CD8-positive, alpha-beta memory T cell (primary cell): ENCODE results near the gene CERK. TPM values are rescaled to one million over a fixed set of nuclear protein-coding genes. Genes with fewer than 3 reads are reported as not detected.
A peak's percentile ranks its signal among the peaks of the same experiment; 100 is the strongest.

Experiments
- CTCF ChIA-PET: fragments of 350-600 bp; sonication (Branson Sonifier 250); formaldehyde crosslinking; loops from one replicate; lab custom pipeline; 2021; ENCODE audit warnings: antibody characterized with exemption; lab: Charles Lee
- POLR2A ChIA-PET: fragments of 350-600 bp; sonication (Branson Sonifier 250); formaldehyde crosslinking; loops from one replicate; lab custom pipeline; 2021; ENCODE audit warnings: antibody characterized with exemption; lab: Charles Lee
- DNase-seq, 5 donors: peaks; one replicate each; pipeline versions ENCODE4 v3.0.0 to v3.0.0-alpha.2; 2020 to 2022; ENCODE audit warnings: mixed read lengths in 1 of 5
- H3K27ac ChIP-seq: one replicate; pipeline ENCODE4 v1.7.0; 2013; ENCODE audit warnings: low read depth, mild to moderate bottlenecking, low read length, moderate library complexity
- H3K27me3 ChIP-seq: 2 replicates; pipeline ENCODE4 v1.7.0; 2013; ENCODE audit warnings: low read length, mild to moderate bottlenecking; ENCODE audit not compliant: insufficient read depth, poor library complexity, severe bottlenecking
- H3K36me3 ChIP-seq: 2 replicates; pipeline ENCODE4 v1.7.0; 2013; ENCODE audit warnings: mild to moderate bottlenecking, low read length, moderate library complexity; ENCODE audit not compliant: insufficient read depth
- H3K4me1 ChIP-seq: 2 replicates; pipeline ENCODE4 v1.7.0; 2013; ENCODE audit warnings: mild to moderate bottlenecking, low read length, moderate library complexity; ENCODE audit not compliant: insufficient read depth
- H3K4me3 ChIP-seq: 2 replicates; pipeline ENCODE4 v1.7.0; 2013; ENCODE audit warnings: mild to moderate bottlenecking, low read length
- H3K9me3 ChIP-seq: 2 replicates; pipeline ENCODE4 v1.7.0; 2013; ENCODE audit warnings: mild to moderate bottlenecking, low read length
- H3K27ac Mint-ChIP-seq, 8 donors: one replicate each; pipeline ENCODE4 v1.8.0; 2020 to 2021; ENCODE audit warnings: mixed read lengths in 8 of 8, mild to moderate bottlenecking in 6 of 8, inconsistent platforms in 3 of 8, moderate library complexity in 3 of 8
- H3K27me3 Mint-ChIP-seq, 2 donors: one replicate each; pipeline ENCODE4 v1.8.0; 2020 to 2021; ENCODE audit warnings: mixed read lengths in 2 of 2, mild to moderate bottlenecking in 1 of 2, moderate library complexity in 1 of 2
- H3K36me3 Mint-ChIP-seq, 3 donors: one replicate each; pipeline ENCODE4 v1.8.0; 2020 to 2021; ENCODE audit warnings: mixed read lengths in 3 of 3, inconsistent platforms in 1 of 3, mild to moderate bottlenecking in 1 of 3
- H3K4me1 Mint-ChIP-seq, 3 donors: one replicate each; pipeline ENCODE4 v1.8.0; 2020 to 2021; ENCODE audit warnings: mixed read lengths in 3 of 3, inconsistent platforms in 1 of 3, mild to moderate bottlenecking in 1 of 3
- H3K4me3 Mint-ChIP-seq, 7 donors: one replicate each; pipeline ENCODE4 v1.8.0; 2020 to 2021; ENCODE audit warnings: mixed read lengths in 7 of 7, mild to moderate bottlenecking in 6 of 7, moderate library complexity in 4 of 7, inconsistent platforms in 2 of 7
- H3K9me3 Mint-ChIP-seq, 5 donors: one replicate each; pipeline ENCODE4 v1.8.0; 2020 to 2022; ENCODE audit warnings: mixed read lengths in 5 of 5, mild to moderate bottlenecking in 3 of 5, moderate library complexity in 2 of 5, inconsistent platforms in 1 of 5
- polyA plus RNA-seq: library from polyadenylated mRNA; unstranded; fragments of 300-500 nt; fragmentation: Illumina TruSeq; gene quantifications from one replicate; pipeline ENCODE4 v1.2.3, GENCODE V29; 2021
- total RNA-seq, 2 experiments: library from RNA; stranded (reverse); gene quantifications; one replicate each; pipeline ENCODE4 v1.2.3, GENCODE V29; 2021

CERK gene
- total and polyA plus RNA-seq, 3 experiments from 2014 or later: 64.3 to 108 (median 64.5) TPM

- Mint-ChIP-seq H3K4me3 (no peak overlapping the region), H3K27ac (no peak overlapping the region), H3K27me3 (no peaks in the 10 kb centered on the region), H3K4me1 (peaks cover 17 to 29% (median 27%) of the 10 kb centered on the region in 3 donors), H3K9me3 (peaks cover 0 to 4% (median 0%) of the 10 kb centered on the region in 5 donors), H3K36me3 (peaks cover 0 to 5% (median 1%) of the 10 kb centered on the region in 3 donors)
- peaks cover 4% of the 10 kb centered on the region for H3K9me3 ChIP-seq
- ChIA-PET CTCF (interaction anchor here (0.7 to 11.8 kb wide), 4 partner anchors 12 to 46 kb away, joined by 3 to 133 read pairs (median 3); no protein-coding TSS in a partner anchor), POLR2A (no interaction called here)
- peaks cover 17% of the 10 kb centered on the region for H3K4me1 ChIP-seq
- DNase-seq: no peak
- H3K4me3 ChIP-seq: no peak overlapping the region
- H3K36me3 ChIP-seq: no peaks in the 10 kb centered on the region
- no peak overlapping the region for H3K27ac ChIP-seq
- no peaks in the 10 kb centered on the region for H3K27me3 ChIP-seq
Observed at GRCh38 chr22:46757104-46757503, 19.1 kb upstream of the CERK start.

GRCh38 chr22:46756097-46756496 lies 18.0 kb upstream of the CERK start:
- peaks cover 11% of the 10 kb centered on the region for H3K4me1 ChIP-seq
- Mint-ChIP-seq H3K36me3 (peaks cover 0 to 2% (median 1%) of the 10 kb centered on the region in 3 donors), H3K4me1 (peaks cover 16 to 21% (median 17%) of the 10 kb centered on the region in 3 donors), H3K27ac (peak overlapping the region in 1 of 8 donors; percentile 10), H3K27me3 (no peaks in the 10 kb centered on the region), H3K4me3 (no peak overlapping the region), H3K9me3 (peaks cover 0 to 4% (median 0%) of the 10 kb centered on the region in 5 donors)
- no peak overlapping the region for H3K27ac ChIP-seq
- DNase-seq: no peak
- H3K36me3 ChIP-seq: no peaks in the 10 kb centered on the region
- POLR2A ChIA-PET: no interaction called here
- CTCF ChIA-PET: interaction anchor here (11.8 kb wide), 1 partner anchor 47 kb away, joined by 133 read pairs; no protein-coding TSS in a partner anchor
- no peak overlapping the region for H3K4me3 ChIP-seq
- peaks cover 4% of the 10 kb centered on the region for H3K9me3 ChIP-seq
- no peaks in the 10 kb centered on the region for H3K27me3 ChIP-seq

- Histone ChIP-seq H3K4me1 (peaks cover 7% of the 10 kb centered on the region), H3K27ac (no peak overlapping the region), H3K36me3 (no peaks in the 10 kb centered on the region), H3K4me3 (no peak overlapping the region), H3K9me3 (peaks cover 4% of the 10 kb centered on the region), H3K27me3 (no peaks in the 10 kb centered on the region)
- Mint-ChIP-seq H3K27me3 (no peaks in the 10 kb centered on the region), H3K9me3 (peaks cover 0 to 4% (median 0%) of the 10 kb centered on the region in 5 donors), H3K4me1 (peaks cover 14 to 21% (median 19%) of the 10 kb centered on the region in 3 donors), H3K4me3 (no peak overlapping the region), H3K36me3 (peaks cover 0 to 1% (median 0%) of the 10 kb centered on the region in 3 donors), H3K27ac (no peak overlapping the region)
- ChIA-PET CTCF (interaction anchor here (11.8 kb wide), 1 partner anchor 47 kb away, joined by 133 read pairs; no protein-coding TSS in a partner anchor), POLR2A (no interaction called here)
- DNase-seq: no peak
Observed at GRCh38 chr22:46755525-46755924, 17.5 kb upstream of the CERK start.

- CTCF ChIA-PET: interaction anchor here (1.0 to 11.8 kb wide), 2 partner anchors 10 to 48 kb away, joined by 3 to 133 read pairs; no protein-coding TSS in a partner anchor
- H3K9me3 Mint-ChIP-seq: peaks cover 0 to 4% (median 0%) of the 10 kb centered on the region in 5 donors
- H3K4me1 Mint-ChIP-seq: peaks cover 21 to 28% (median 26%) of the 10 kb centered on the region in 3 donors
- peaks cover 0 to 1% (median 0%) of the 10 kb centered on the region in 3 donors for H3K36me3 Mint-ChIP-seq
- no peaks in the 10 kb centered on the region for H3K36me3 ChIP-seq
- H3K27me3 Mint-ChIP-seq: no peaks in the 10 kb centered on the region
- H3K27me3 ChIP-seq: no peaks in the 10 kb centered on the region
- POLR2A ChIA-PET: no interaction called here
- H3K4me3 ChIP-seq: no peak overlapping the region
- H3K4me3 Mint-ChIP-seq: no peak overlapping the region
- peak overlapping the region in 2 of 8 donors; percentile 34 to 54 for H3K27ac Mint-ChIP-seq
- peak overlapping the region; percentile 41 for H3K27ac ChIP-seq
- peaks cover 4% of the 10 kb centered on the region for H3K9me3 ChIP-seq
- H3K4me1 ChIP-seq: peaks cover 13% of the 10 kb centered on the region
- no peak for DNase-seq
Observed at GRCh38 chr22:46754826-46755225, 16.8 kb upstream of the CERK start.

- no peak for DNase-seq
- no peaks in the 10 kb centered on the region for H3K36me3 ChIP-seq
- Mint-ChIP-seq H3K9me3 (peaks cover 0 to 4% (median 0%) of the 10 kb centered on the region in 5 donors), H3K27ac (peak overlapping the region in 5 of 8 donors; percentile 24 to 81 (median 50)), H3K4me3 (no peak overlapping the region), H3K27me3 (no peaks in the 10 kb centered on the region), H3K4me1 (peaks cover 27 to 34% (median 32%) of the 10 kb centered on the region in 3 donors), H3K36me3 (peaks cover 0 to 1% (median 0%) of the 10 kb centered on the region in 3 donors)
- no peak overlapping the region for H3K4me3 ChIP-seq
- H3K4me1 ChIP-seq: peaks cover 19% of the 10 kb centered on the region
- peak overlapping the region; percentile 60 for H3K27ac ChIP-seq
- CTCF ChIA-PET: interaction anchor here (1.0 kb wide), 1 partner anchor 10 kb away, joined by 3 read pairs; no protein-coding TSS in a partner anchor
- POLR2A ChIA-PET: interaction anchor here (0.6 kb wide), 1 partner anchor 8 kb away, joined by 3 read pairs; the partner anchor contains the start of gene TBC1D22A
- no peaks in the 10 kb centered on the region for H3K27me3 ChIP-seq
- peaks cover 4% of the 10 kb centered on the region for H3K9me3 ChIP-seq
Observed at GRCh38 chr22:46754110-46754799, 16.2 kb upstream of the CERK start.

GRCh38 chr22:46753761-46754109 lies 15.7 kb upstream of the CERK start:
- Mint-ChIP-seq H3K9me3 (peaks cover 0 to 4% (median 0%) of the 10 kb centered on the region in 5 donors), H3K27ac (peak overlapping the region in 1 of 8 donors; percentile 36), H3K4me3 (no peak overlapping the region), H3K4me1 (peaks cover 29 to 36% (median 34%) of the 10 kb centered on the region in 3 donors), H3K36me3 (peaks cover 0 to 1% (median 0%) of the 10 kb centered on the region in 3 donors), H3K27me3 (no peaks in the 10 kb centered on the region)
- Histone ChIP-seq H3K4me1 (peaks cover 21% of the 10 kb centered on the region), H3K4me3 (no peak overlapping the region), H3K27ac (peak overlapping the region; percentile 60), H3K36me3 (no peaks in the 10 kb centered on the region), H3K9me3 (peaks cover 4% of the 10 kb centered on the region), H3K27me3 (no peaks in the 10 kb centered on the region)
- DNase-seq: no peak
- POLR2A ChIA-PET: interaction anchor here (0.6 kb wide), 1 partner anchor 8 kb away, joined by 3 read pairs; the partner anchor contains the start of gene TBC1D22A
- CTCF ChIA-PET: no interaction called here

- no peak overlapping the region for H3K4me3 Mint-ChIP-seq
- no peak for DNase-seq
- peak overlapping the region in 1 of 8 donors; percentile 61 for H3K27ac Mint-ChIP-seq
- H3K4me1 ChIP-seq: peaks cover 23% of the 10 kb centered on the region
- H3K36me3 ChIP-seq: no peaks in the 10 kb centered on the region
- no peaks in the 10 kb centered on the region for H3K27me3 ChIP-seq
- peaks cover 0 to 1% (median 0%) of the 10 kb centered on the region in 3 donors for H3K36me3 Mint-ChIP-seq
- peaks cover 26 to 34% (median 34%) of the 10 kb centered on the region in 3 donors for H3K4me1 Mint-ChIP-seq
- CTCF ChIA-PET: no interaction called here
- H3K9me3 ChIP-seq: peaks cover 4% of the 10 kb centered on the region
- peak overlapping the region; percentile 60 for H3K27ac ChIP-seq
- H3K9me3 Mint-ChIP-seq: peaks cover 0 to 4% (median 0%) of the 10 kb centered on the region in 5 donors
- H3K4me3 ChIP-seq: no peak overlapping the region
- no peaks in the 10 kb centered on the region for H3K27me3 Mint-ChIP-seq
- POLR2A ChIA-PET: interaction anchor here (0.6 kb wide), 1 partner anchor 9 kb away, joined by 3 read pairs; the partner anchor contains the start of gene TBC1D22A
Observed at GRCh38 chr22:46753360-46753759, 15.3 kb upstream of the CERK start.

- peak overlapping the region in 1 of 8 donors; percentile 61 for H3K27ac Mint-ChIP-seq
- H3K36me3 Mint-ChIP-seq: peaks cover 0 to 1% (median 0%) of the 10 kb centered on the region in 3 donors
- CTCF ChIA-PET: no interaction called here
Observed at GRCh38 chr22:46752988-46753310, 14.9 kb upstream of the CERK start.

More at GRCh38 chr22:46752988-46753310, 14.9 kb upstream of the CERK start:
- Mint-ChIP-seq H3K27me3 (no peaks in the 10 kb centered on the region), H3K4me1 (peaks cover 26 to 37% (median 34%) of the 10 kb centered on the region in 3 donors), H3K9me3 (peaks cover 0 to 4% (median 0%) of the 10 kb centered on the region in 5 donors), H3K4me3 (no peak overlapping the region)
- Histone ChIP-seq H3K36me3 (no peaks in the 10 kb centered on the region), H3K27ac (no peak overlapping the region), H3K9me3 (peaks cover 4% of the 10 kb centered on the region), H3K27me3 (no peaks in the 10 kb centered on the region), H3K4me1 (peaks cover 27% of the 10 kb centered on the region), H3K4me3 (no peak overlapping the region)
- POLR2A ChIA-PET: no interaction called here
- DNase-seq: no peak
